Activated CD4-positive, alpha-beta T cell treated with anti-CD3 and anti-CD28 coated beads for 36 hours (primary cell): Measurements from ENCODE around the gene TRAK1. TPM values are rescaled to one million over a fixed set of nuclear protein-coding genes. Genes with fewer than 3 reads are reported as not detected.
"Not testable (repeated sequence)": the region's sequence is repeated elsewhere in the genome, so short reads cannot be mapped to it uniquely, and the experiment has no call there.

Experiments used
- ATAC-seq: fragments of 200-7000 bp; cut with Tn5 transposase; one replicate; pipeline ENCODE4 v1.10.0; 2021; ENCODE audit warnings: mild to moderate bottlenecking, moderate library complexity
- CTCF ChIA-PET: fragments of 350-600 bp; sonication (Branson Sonifier 250); formaldehyde crosslinking; loops from one replicate; lab custom pipeline; 2021; ENCODE audit warnings: antibody characterized with exemption; lab: Charles Lee
- POLR2A ChIA-PET: fragments of 350-600 bp; sonication (Branson Sonifier 250); formaldehyde crosslinking; loops from one replicate; lab custom pipeline; 2021; ENCODE audit warnings: antibody characterized with exemption, inconsistent platforms; lab: Charles Lee
- DNase-seq: peaks from one replicate; pipeline ENCODE4 v3.0.0-alpha.2; 2020
- H3K27ac Mint-ChIP-seq: one replicate; pipeline ENCODE4 v1.8.0; 2021; ENCODE audit warnings: mixed read lengths
- H3K27me3 Mint-ChIP-seq: one replicate; pipeline ENCODE4 v1.8.0; 2021; ENCODE audit warnings: mixed read lengths
- H3K36me3 Mint-ChIP-seq: one replicate; pipeline ENCODE4 v1.8.0; 2021; ENCODE audit warnings: low read depth, mixed read lengths
- H3K4me1 Mint-ChIP-seq: one replicate; pipeline ENCODE4 v1.8.0; 2021; ENCODE audit warnings: mixed read lengths
- H3K4me3 Mint-ChIP-seq: one replicate; pipeline ENCODE4 v1.8.0; 2021; ENCODE audit warnings: mild to moderate bottlenecking, moderate library complexity, mixed read lengths
- H3K9me3 Mint-ChIP-seq: one replicate; pipeline ENCODE4 v1.8.0; 2021; ENCODE audit warnings: low read depth, mixed read lengths
- intact Hi-C, 2 experiments: fragments of 100-400 bp; cut with DNase I in 1 of 2; cut with micrococcal nuclease in 1 of 2; formaldehyde crosslinking; loops; one replicate each; pipeline versions ENCODE4 v1.14.2 to v1.15.1; 2022 to 2024; cut with DNase I, micrococcal nuclease
- total RNA-seq, 2 experiments: library from RNA; stranded (reverse); gene quantifications; one replicate each; pipeline ENCODE4 v1.2.3, GENCODE V29; 2021

The TRAK1 gene
- total RNA-seq: 10 to 100 TPM; 22.4 to 23.6 TPM

DNA sequence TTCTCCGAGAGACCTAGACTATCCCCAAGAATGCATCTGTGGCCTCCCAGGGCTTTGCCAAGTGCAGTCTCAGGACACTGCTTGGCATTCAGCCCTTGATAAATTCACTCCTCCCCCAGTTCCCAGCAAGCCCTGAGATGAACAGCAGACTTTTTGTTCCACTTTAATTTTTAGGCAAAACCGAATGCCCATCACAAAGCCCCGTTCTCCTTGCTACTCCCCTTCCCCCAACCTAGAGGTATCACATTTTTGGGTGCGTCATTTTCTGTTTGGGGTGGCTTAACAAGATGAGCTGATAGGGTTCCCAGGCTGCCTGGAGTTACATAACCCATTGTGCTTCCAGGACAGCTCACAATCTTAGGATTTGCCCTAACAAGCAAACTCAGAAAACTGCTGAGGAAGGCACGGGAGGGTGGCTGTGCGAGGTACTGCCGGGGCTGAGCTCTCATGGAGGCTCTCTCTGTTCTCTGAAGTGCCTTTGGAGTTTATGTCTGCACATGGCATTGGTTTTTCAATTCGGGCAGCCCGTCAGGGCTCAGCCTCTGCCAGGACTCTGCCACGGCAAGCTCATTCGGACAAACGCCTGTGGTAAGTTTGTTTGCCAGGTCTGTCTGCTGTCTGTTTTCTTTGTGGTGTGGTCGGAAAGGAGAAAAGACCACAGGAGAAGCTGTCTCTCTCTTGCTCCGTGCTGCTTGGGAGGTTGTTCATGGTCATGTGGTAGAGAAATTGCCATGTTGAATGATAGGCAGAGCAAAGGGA is at the start of gene TRAK1:
TRAK1 (plus strand) TSS at position 385 of the 759 bp plus-strand sequence; CDS start at position 498, 113 bp downstream.
- Mint-ChIP-seq H3K4me1 (peaks cover 44% of the 10 kb centered on the region), H3K27ac (no peak within 1 kb of the TSS), H3K27me3 (no peaks in the 10 kb centered on the region), H3K9me3 (no peaks in the 10 kb centered on the region), H3K36me3 (peaks cover 39% of the 10 kb centered on the region), H3K4me3 (no peak within 1 kb of the TSS)
- DNase-seq (no peak), ATAC-seq (no peak)
- POLR2A ChIA-PET: no interaction called here
- CTCF ChIA-PET: interaction anchor here (1.2 kb wide), 1 partner anchor 79 kb away, joined by 3 read pairs; no protein-coding TSS in a partner anchor
- intact Hi-C loops: loop anchor here in 1 of 2 experiments (10.0 kb wide), 3 partner anchors 486 to 1756 kb away; no protein-coding TSS in a partner anchor

GRCh38 chr3:42042747-42043098 is 48.4 kb upstream of the TRAK1 start:
- H3K36me3 Mint-ChIP-seq: no peaks in the 10 kb centered on the region
- no peaks in the 10 kb centered on the region for H3K27me3 Mint-ChIP-seq
- no peak overlapping the region for H3K27ac Mint-ChIP-seq
- intact Hi-C loops: no loop called here
- POLR2A ChIA-PET: no interaction called here
- no peak for DNase-seq
- no peak for ATAC-seq
- peaks cover 20% of the 10 kb centered on the region for H3K4me1 Mint-ChIP-seq
- no peaks in the 10 kb centered on the region for H3K9me3 Mint-ChIP-seq
- CTCF ChIA-PET: no interaction called here
- H3K4me3 Mint-ChIP-seq: no peak overlapping the region

DNA sequence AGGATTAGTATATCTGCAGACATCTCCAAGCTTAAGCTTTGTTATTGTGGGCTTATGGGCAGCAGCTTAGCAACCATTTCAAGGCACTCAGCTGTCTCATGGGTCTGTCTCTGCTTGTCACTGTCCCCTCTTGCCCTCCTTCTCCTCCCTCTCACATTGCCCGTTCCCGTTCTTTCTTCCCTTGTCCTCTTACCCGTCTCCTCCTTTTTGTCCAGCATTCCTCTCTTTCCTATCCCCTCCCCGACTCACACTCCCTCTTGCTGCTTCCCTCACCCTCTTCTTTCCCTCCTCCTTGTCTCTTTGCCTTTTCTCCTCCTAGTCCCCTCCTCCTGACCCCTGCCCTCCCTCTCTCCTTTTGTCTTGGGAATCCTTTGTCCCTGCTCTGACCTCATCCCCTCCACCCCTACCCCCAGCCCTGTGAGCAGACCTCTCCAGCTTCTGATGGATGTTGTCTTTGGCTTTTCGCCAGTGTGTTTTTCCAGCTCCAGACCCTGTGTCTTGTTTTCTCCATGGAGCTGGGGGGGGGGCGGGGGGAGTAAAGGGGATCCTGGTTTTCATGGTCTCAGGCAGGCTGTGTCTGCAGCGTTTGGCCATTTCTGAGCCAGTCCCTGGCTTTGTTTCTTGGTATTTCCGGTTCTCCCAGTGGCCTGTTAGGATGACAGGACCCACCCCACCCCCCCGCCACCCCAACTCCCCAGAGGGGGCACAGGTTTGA is 47.9 kb upstream of the TRAK1 start:
- ATAC-seq: no peak
- Mint-ChIP-seq H3K27me3 (no peaks in the 10 kb centered on the region), H3K36me3 (no peaks in the 10 kb centered on the region), H3K27ac (no peak overlapping the region), H3K4me3 (no peak overlapping the region), H3K4me1 (peaks cover 25% of the 10 kb centered on the region), H3K9me3 (no peaks in the 10 kb centered on the region)
- no peak for DNase-seq
- CTCF ChIA-PET: no interaction called here
- intact Hi-C loops: no loop called here
- POLR2A ChIA-PET: no interaction called here

GRCh38 chr3:42045708-42046243 is 45.4 kb upstream of the TRAK1 start:
- intact Hi-C loops: no loop called here
- Mint-ChIP-seq H3K27ac (no peak overlapping the region), H3K4me1 (peaks cover 29% of the 10 kb centered on the region), H3K9me3 (no peaks in the 10 kb centered on the region), H3K4me3 (no peak overlapping the region), H3K36me3 (no peaks in the 10 kb centered on the region), H3K27me3 (no peaks in the 10 kb centered on the region)
- DNase-seq: no peak
- CTCF ChIA-PET: interaction anchor here (0.8 to 2.5 kb wide), 2 partner anchors 54 to 114 kb away, joined by 4 to 11 read pairs; no protein-coding TSS in a partner anchor
- ATAC-seq: no peak
- POLR2A ChIA-PET: no interaction called here

- H3K27me3 Mint-ChIP-seq, H3K27ac Mint-ChIP-seq, H3K36me3 Mint-ChIP-seq, intact Hi-C loops, H3K9me3 Mint-ChIP-seq, POLR2A ChIA-PET, H3K4me3 Mint-ChIP-seq: not testable (repeated sequence)
- H3K4me1 Mint-ChIP-seq: peaks cover 40% of the 10 kb centered on the region
- ATAC-seq: peak; percentile 40
- peak; percentile 8 for DNase-seq
- CTCF ChIA-PET: interaction anchor here (1.4 to 1.8 kb wide), 2 partner anchors 28 to 33 kb away, joined by 3 read pairs; no protein-coding TSS in a partner anchor
Measured at GRCh38 chr3:42048526-42048925, 42.6 kb upstream of the TRAK1 start.

- ChIA-PET POLR2A (interaction anchor here (0.6 kb wide), 1 partner anchor 88 kb away, joined by 3 read pairs; no protein-coding TSS in a partner anchor), CTCF (interaction anchor here (0.5 to 1.9 kb wide), 5 partner anchors 15 to 52 kb away, joined by 3 to 6 read pairs (median 3); no protein-coding TSS in a partner anchor)
- Mint-ChIP-seq H3K4me1 (peaks cover 30% of the 10 kb centered on the region), H3K27ac (no peak overlapping the region), H3K4me3 (no peak overlapping the region), H3K9me3 (no peaks in the 10 kb centered on the region), H3K27me3 (no peaks in the 10 kb centered on the region), H3K36me3 (no peaks in the 10 kb centered on the region)
- ATAC-seq: no peak
- DNase-seq: no peak
- intact Hi-C loops: no loop called here
Measured at GRCh38 chr3:42050126-42050525, 41.0 kb upstream of the TRAK1 start.

DNA sequence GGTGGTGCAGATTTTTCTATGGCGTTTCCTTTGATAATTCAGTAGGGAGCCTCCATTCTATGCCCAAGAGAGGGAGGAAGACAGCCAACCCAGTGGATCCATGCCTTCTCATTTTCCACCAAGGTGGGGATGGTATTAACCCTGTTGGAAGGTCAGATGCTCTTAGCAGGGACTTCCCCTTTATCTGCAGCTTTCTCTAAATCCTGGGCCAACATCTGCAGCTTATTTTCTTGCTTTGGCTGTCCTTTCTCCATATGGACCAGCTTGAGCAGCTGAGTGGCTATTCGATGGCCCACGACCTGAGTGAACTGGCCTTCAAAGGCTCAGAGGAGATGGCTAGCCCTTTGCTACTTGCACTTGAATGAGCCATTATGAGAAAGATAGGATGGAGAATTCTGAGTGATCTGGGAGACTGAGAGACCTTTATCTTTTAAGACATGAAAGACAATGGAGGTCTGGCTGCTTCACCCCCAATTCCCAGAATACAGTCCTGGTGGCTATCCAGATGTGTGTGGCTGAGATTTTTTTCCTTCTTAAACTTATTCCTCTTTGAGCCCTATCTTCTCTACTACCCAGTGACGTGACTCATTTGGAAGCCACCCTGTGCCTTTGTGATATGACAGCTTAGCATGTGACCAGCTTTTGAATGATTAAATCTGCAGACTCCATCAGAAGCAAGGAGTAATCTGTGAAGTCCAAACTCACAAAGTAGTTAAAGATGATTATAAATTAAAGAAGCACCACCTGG is 39.6 kb upstream of the TRAK1 start:
- POLR2A ChIA-PET: no interaction called here
- Mint-ChIP-seq H3K36me3 (no peaks in the 10 kb centered on the region), H3K27ac (no peak overlapping the region), H3K9me3 (no peaks in the 10 kb centered on the region), H3K4me3 (no peak overlapping the region), H3K27me3 (no peaks in the 10 kb centered on the region), H3K4me1 (peaks cover 26% of the 10 kb centered on the region)
- intact Hi-C loops: no loop called here
- CTCF ChIA-PET: interaction anchor here (0.7 to 1.9 kb wide), 3 partner anchors 14 to 49 kb away, joined by 4 to 6 read pairs (median 6); no protein-coding TSS in a partner anchor
- peak; percentile 8 for DNase-seq
- ATAC-seq: peak; percentile 90

DNA sequence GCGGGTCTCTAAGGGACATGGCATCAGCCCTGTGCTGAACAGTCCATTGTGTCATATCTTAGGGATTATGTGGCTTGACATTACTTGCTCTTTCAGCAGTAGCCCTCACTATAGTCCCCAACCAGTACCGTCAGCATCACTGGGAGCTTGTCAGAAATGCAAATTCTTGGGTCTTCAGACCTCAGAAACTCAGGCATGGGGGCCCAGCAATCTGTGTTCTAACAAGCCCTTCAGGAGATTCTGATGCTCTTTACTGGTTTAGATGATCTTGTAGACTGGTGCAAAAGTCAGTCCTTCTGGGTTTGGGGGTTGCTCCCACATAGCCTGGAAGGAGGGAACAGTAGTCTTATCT is 39.0 kb upstream of the TRAK1 start:
- H3K36me3 Mint-ChIP-seq: no peaks in the 10 kb centered on the region
- CTCF ChIA-PET: interaction anchor here (0.7 to 1.9 kb wide), 2 partner anchors 13 to 47 kb away, joined by 4 to 6 read pairs; no protein-coding TSS in a partner anchor
- H3K4me1 Mint-ChIP-seq: peaks cover 26% of the 10 kb centered on the region
- no peak overlapping the region for H3K27ac Mint-ChIP-seq
- intact Hi-C loops: no loop called here
- H3K9me3 Mint-ChIP-seq: no peaks in the 10 kb centered on the region
- no peaks in the 10 kb centered on the region for H3K27me3 Mint-ChIP-seq
- H3K4me3 Mint-ChIP-seq: no peak overlapping the region
- ATAC-seq (no peak), DNase-seq (no peak)
- POLR2A ChIA-PET: no interaction called here

GRCh38 chr3:42052484-42053351 is 38.4 kb upstream of the TRAK1 start:
- DNase-seq (no peak), ATAC-seq (no peak)
- Mint-ChIP-seq H3K27ac (no peak overlapping the region), H3K4me3 (no peak overlapping the region), H3K27me3 (no peaks in the 10 kb centered on the region), H3K36me3 (no peaks in the 10 kb centered on the region), H3K4me1 (peaks cover 20% of the 10 kb centered on the region), H3K9me3 (no peaks in the 10 kb centered on the region)
- intact Hi-C loops: no loop called here
- POLR2A ChIA-PET: no interaction called here
- CTCF ChIA-PET: no interaction called here

- Mint-ChIP-seq H3K4me3 (no peak overlapping the region), H3K27me3 (no peaks in the 10 kb centered on the region), H3K4me1 (peaks cover 13% of the 10 kb centered on the region), H3K27ac (no peak overlapping the region), H3K9me3 (no peaks in the 10 kb centered on the region), H3K36me3 (no peaks in the 10 kb centered on the region)
- CTCF ChIA-PET: interaction anchor here (0.7 kb wide), 1 partner anchor 116 kb away, joined by 3 read pairs; no protein-coding TSS in a partner anchor
- ATAC-seq (no peak), DNase-seq (no peak)
- intact Hi-C loops: no loop called here
- POLR2A ChIA-PET: no interaction called here
Measured at GRCh38 chr3:42053476-42053875, 37.7 kb upstream of the TRAK1 start.
